Lung (tissue), 16 donors: ENCODE results near the gene PHEX. TPM values are rescaled to one million over a fixed set of nuclear protein-coding genes. Genes with fewer than 3 reads are reported as not detected.
A peak's percentile ranks its signal among the peaks of the same experiment; 100 is the strongest.

ENCODE experiments used
- ATAC-seq: fragments of 200-7000 bp; cut with Tn5 transposase; one replicate; pipeline ENCODE4 v1.9.1; 2020; ENCODE audit warnings: moderate number of reproducible peaks; ENCODE audit not compliant: insufficient read depth, low FRiP score
- DNase-seq, 3 donors: peaks; one replicate each; pipeline ENCODE4 v3.0.0-alpha.2; 2013 to 2017
- H3K27ac ChIP-seq, 2 donors: one replicate each; pipeline ENCODE4 v1.5.1; 2013; ENCODE audit warnings: mild to moderate bottlenecking in 2 of 2, moderate library complexity in 2 of 2, control low read depth in 1 of 2, inconsistent platforms in 1 of 2, low read depth in 1 of 2, low read length in 1 of 2
- H3K27me3 ChIP-seq, 3 donors: one replicate each; pipeline ENCODE4 v1.5.1; 2013; ENCODE audit warnings: low read length in 2 of 3; ENCODE audit not compliant: control insufficient read depth in 3 of 3, insufficient read depth in 3 of 3
- H3K36me3 ChIP-seq, 4 donors: one replicate each; pipeline ENCODE4 v1.5.1; 2013; ENCODE audit warnings: low read length in 4 of 4, mild to moderate bottlenecking in 1 of 4, moderate library complexity in 1 of 4; ENCODE audit not compliant: control insufficient read depth in 4 of 4, insufficient read depth in 4 of 4
- H3K4me1 ChIP-seq, 5 donors: one replicate each; pipeline ENCODE4 v1.5.1; 2013; ENCODE audit warnings: low read length in 5 of 5, mild to moderate bottlenecking in 2 of 5, moderate library complexity in 1 of 5; ENCODE audit not compliant: control insufficient read depth in 5 of 5, insufficient read depth in 5 of 5
- H3K4me3 ChIP-seq: one replicate; pipeline ENCODE4 v1.5.1; 2013; ENCODE audit warnings: mild to moderate bottlenecking, control low read depth, moderate library complexity
- H3K9ac ChIP-seq, 2 donors: one replicate each; pipeline ENCODE4 v1.5.1; 2013; ENCODE audit warnings: low read length in 2 of 2, control low read depth in 1 of 2; ENCODE audit not compliant: insufficient read depth in 1 of 2
- H3K9me3 ChIP-seq, 4 donors: one replicate each; pipeline ENCODE4 v1.5.1; 2013; ENCODE audit warnings: low read length in 3 of 4, mild to moderate bottlenecking in 1 of 4, moderate library complexity in 1 of 4; ENCODE audit not compliant: control insufficient read depth in 4 of 4, insufficient read depth in 3 of 4
- CTCF ChIP-seq: IDR thresholded peaks from 2 replicates; pipeline ENCODE4 v1.5.1; 2012; ENCODE audit warnings: mild to moderate bottlenecking; ENCODE audit errors: control extremely low read depth, extremely low read depth
- WGBS, 2 donors: extraction: QIAGEN DNeasy Blood & Tissue Kit; methylation state at CpG; one replicate each; pipeline ENCODE4 v1.1.7; 2013; 5-methylcytosine and 5-hydroxymethylcytosine counted together
- long read RNA-seq, 5 donors: transcript quantifications; one replicate each; lab custom pipeline, GENCODE V29; 2026
- polyA plus RNA-seq, 2 donors: library from polyadenylated mRNA; stranded (reverse); fragments of 200-250 nt; gene quantifications; one replicate each; pipeline ENCODE4 v1.2.1, GENCODE V29; 2013
- total RNA-seq, 2 donors: library from RNA; depleted of rRNA in 1 of 2; stranded (reverse); fragments of >200 nt in 1 of 2; gene quantifications; one replicate each; pipeline ENCODE4 v1.2.1, GENCODE V29; 2014 to 2021
- donor health status: control.
- donor health status: control.
- donor health status: Bipolar disorder and iron deficiency.
- donor health status: healthy.
- donor health status: DM: yes; HTN: yes; CAD: no.

Gene PHEX
- total RNA-seq, result 10 to 100 TPM in 1 of 2 donors, 1 to 10 TPM in 1; 3.6 to 15.4 TPM
- 1 to 10 TPM in 1 of 2 donors, under 1 TPM in 1; 0.59 to 4.0 TPM for polyA plus RNA-seq
- long read RNA-seq, donor 1, full-length matches to known transcripts, result 3 of 3 reads
- long read RNA-seq, donor 1, partial matches to known transcripts, result 0 of 3 reads
- long read RNA-seq, donor 1, other reads (novel, unspliced or antisense), result 0 of 3 reads
- long read RNA-seq, donor 2, result 0 reads
- long read RNA-seq, donor 3, result 0 reads
- long read RNA-seq, donor 4, result 0 reads
- long read RNA-seq, donor 5, result 0 reads

- ATAC-seq (no peak), DNase-seq (no peak)
- TF ChIP-seq CTCF, result no peak
- H3K4me3 ChIP-seq, result no peak within 1 kb of the TSS
- H3K27me3 ChIP-seq, result no peaks in the 10 kb centered on the region
- H3K4me1 ChIP-seq, result no peaks in the 10 kb centered on the region
- no peaks in the 10 kb centered on the region for H3K9me3 ChIP-seq
- WGBS, 2 donors, result 33 to 67% methylated on average over 1 of the region's 1 CpG
- H3K27ac ChIP-seq, result no peak within 1 kb of the TSS
- H3K9ac ChIP-seq, result peak within 1 kb of the TSS in 1 of 2 donors; percentile 53
- H3K36me3 ChIP-seq, result no peaks in the 10 kb centered on the region
Observed at GRCh38 chrX:22032084-22032483, at the start of gene PHEX. Gene PHEX, plus strand, starts transcription at chrX:22032325. Its CDS starts 681 bp downstream, at chrX:22033006.

GRCh38 chrX:21985332-21985777, 46.8 kb upstream of the PHEX start:
- H3K36me3 ChIP-seq, result peaks cover 0 to 11% (median 0%) of the 10 kb centered on the region in 4 donors
- no peaks in the 10 kb centered on the region for H3K27me3 ChIP-seq
- H3K4me3 ChIP-seq, result no peak overlapping the region
- H3K9ac ChIP-seq, result no peak overlapping the region
- H3K27ac ChIP-seq, result no peak overlapping the region
- no peaks in the 10 kb centered on the region for H3K9me3 ChIP-seq
- H3K4me1 ChIP-seq, result peaks cover 0 to 12% (median 0%) of the 10 kb centered on the region in 5 donors
- WGBS, 2 donors, result 14 to 17% methylated on average over 3 of the region's 3 CpGs
- peak; percentile 78 to 89 (median 83) for DNase-seq
- peak; percentile 94 for ATAC-seq
- peak; percentile 94 for TF ChIP-seq CTCF

GRCh38 chrX:21986596-21986995, 45.5 kb upstream of the PHEX start:
- 49 to 94% methylated on average over 1 of the region's 1 CpG for WGBS, 2 donors
- Histone ChIP-seq H3K36me3 (peaks cover 0 to 11% (median under 1%) of the 10 kb centered on the region in 4 donors), H3K9ac (no peak overlapping the region), H3K27ac (no peak overlapping the region), H3K27me3 (peaks cover 0 to 1% (median 0%) of the 10 kb centered on the region in 3 donors), H3K4me1 (peaks cover 0 to 12% (median 0%) of the 10 kb centered on the region in 5 donors), H3K4me3 (no peak overlapping the region), H3K9me3 (no peaks in the 10 kb centered on the region)
- ATAC-seq, result no peak
- DNase-seq, result peak in 1 of 3 donors; percentile 37
- no peak for TF ChIP-seq CTCF

- peaks cover 0 to 11% (median 1%) of the 10 kb centered on the region in 4 donors for H3K36me3 ChIP-seq
- H3K9ac ChIP-seq, result no peak overlapping the region
- H3K27ac ChIP-seq, result no peak overlapping the region
- H3K27me3 ChIP-seq, result peaks cover 0 to 3% (median 0%) of the 10 kb centered on the region in 3 donors
- ATAC-seq, result no peak
- H3K4me3 ChIP-seq, result no peak overlapping the region
- WGBS, 2 donors, result 67 to 70% methylated on average over 4 of the region's 4 CpGs
- H3K4me1 ChIP-seq, result peaks cover 0 to 5% (median 0%) of the 10 kb centered on the region in 5 donors
- no peaks in the 10 kb centered on the region for H3K9me3 ChIP-seq
- TF ChIP-seq CTCF, result no peak
- DNase-seq, result no peak
Observed at GRCh38 chrX:21989384-21989783, 42.7 kb upstream of the PHEX start.
